ENCODE measurements around the gene RFC4. TPM values are rescaled to one million over a fixed set of nuclear protein-coding genes. Genes with fewer than 3 reads are reported as not detected.

Gene RFC4
- total RNA-seq, 4 donors from 2014 or later = 7.2 to 226 (median 10.5) TPM; not detected in 1

DNA sequence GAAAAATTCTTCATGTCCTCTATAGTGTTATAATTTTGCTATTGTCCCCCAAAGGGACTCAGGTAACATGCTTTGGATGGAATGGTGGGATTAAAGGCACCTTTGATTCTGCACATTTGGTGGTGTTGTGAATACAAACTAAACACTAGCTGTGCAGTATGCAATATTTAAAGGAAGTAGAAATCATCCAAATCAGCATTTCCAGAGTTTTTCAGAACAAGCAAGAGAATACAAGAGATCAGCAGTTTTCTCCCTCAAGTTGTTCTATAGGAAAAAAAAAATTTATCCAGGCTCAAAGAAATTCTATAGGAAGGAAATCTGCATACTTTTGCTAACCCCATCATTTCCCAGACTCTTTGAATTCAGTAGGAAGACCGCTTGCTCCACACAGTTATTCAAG is 26.0 kb upstream of the RFC4 start:
- intact Hi-C loops (cut with DNase I; ENCODE audit: low total_unique reads) (no loop called here), in situ Hi-C loops (cut with MboI; ENCODE audit: low pct_ligation_motif_present in 1 of 4, low pct_unique_long_range_greater_than_20kb in 1 of 4, low sequenced_read_pairs in 3 of 4) (loop anchor here in 1 of 4 donors (25.0 kb wide), 1 partner anchor 330 kb away; no protein-coding TSS in a partner anchor)
- no peak for DNase-seq
- H3K27me3 ChIP-seq = peaks cover 63% of the 10 kb centered on the region
- H3K4me3 ChIP-seq = no peak overlapping the region
- H3K9me3 ChIP-seq = no peaks in the 10 kb centered on the region
- 93% methylated on average over 1 of the region's 1 CpG; no CpG with 5 or more reads in 1 of the 2 donors for WGBS, 2 donors (ENCODE audit: low coverage in 1 of 2)
- TF ChIP-seq EP300 (IDR thresholded peaks at IDR 0.05; ENCODE audit: low read depth) = no peak
- TF ChIP-seq POLR2AphosphoS5 (IDR thresholded peaks at IDR 0.05) = no peak
- no peak for TF ChIP-seq POLR2A (IDR thresholded peaks at IDR 0.05)
- no peaks in the 10 kb centered on the region for H3K36me3 ChIP-seq
- H3K27ac ChIP-seq = no peak overlapping the region
- peaks cover 0 to 12% (median 5%) of the 10 kb centered on the region in 4 donors for H3K4me1 ChIP-seq

DNA sequence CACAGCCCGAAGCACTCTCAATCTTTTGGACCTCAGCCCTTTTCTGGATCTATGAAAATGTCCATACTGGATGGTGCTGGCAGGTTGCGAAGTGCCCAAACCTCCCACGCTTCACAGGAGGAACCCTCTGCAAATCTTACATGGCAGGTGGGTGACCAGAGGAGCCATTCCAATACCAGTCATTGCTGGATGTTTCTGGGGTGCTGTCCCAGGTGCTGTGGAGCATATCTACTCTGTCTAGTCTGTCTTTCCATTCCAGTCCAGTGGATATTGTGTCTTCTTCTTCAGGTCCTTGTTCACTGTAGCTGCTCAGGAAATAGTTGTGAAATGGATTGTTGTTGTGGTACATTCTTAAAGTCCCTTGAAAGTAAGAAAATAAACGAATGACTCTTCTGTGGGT is 25.5 kb upstream of the RFC4 start:
- intact Hi-C loops (cut with DNase I; ENCODE audit: low total_unique reads) (no loop called here), in situ Hi-C loops (cut with MboI; ENCODE audit: low pct_ligation_motif_present in 1 of 4, low pct_unique_long_range_greater_than_20kb in 1 of 4, low sequenced_read_pairs in 3 of 4) (loop anchor here in 1 of 4 donors (25.0 kb wide), 1 partner anchor 331 kb away; no protein-coding TSS in a partner anchor)
- WGBS, 2 donors (ENCODE audit: low coverage in 1 of 2) = 64 to 76% methylated on average over 2 to 4 of the region's 4 CpGs
- peaks cover 64% of the 10 kb centered on the region for H3K27me3 ChIP-seq
- H3K36me3 ChIP-seq = no peaks in the 10 kb centered on the region
- H3K4me1 ChIP-seq = peaks cover 0 to 14% (median 6%) of the 10 kb centered on the region in 4 donors
- no peak overlapping the region for H3K27ac ChIP-seq
- TF ChIP-seq POLR2A (IDR thresholded peaks at IDR 0.05) (no peak), EP300 (IDR thresholded peaks at IDR 0.05; ENCODE audit: low read depth) (no peak), POLR2AphosphoS5 (IDR thresholded peaks at IDR 0.05) (no peak)
- TF ChIP-seq, protein P1, sequence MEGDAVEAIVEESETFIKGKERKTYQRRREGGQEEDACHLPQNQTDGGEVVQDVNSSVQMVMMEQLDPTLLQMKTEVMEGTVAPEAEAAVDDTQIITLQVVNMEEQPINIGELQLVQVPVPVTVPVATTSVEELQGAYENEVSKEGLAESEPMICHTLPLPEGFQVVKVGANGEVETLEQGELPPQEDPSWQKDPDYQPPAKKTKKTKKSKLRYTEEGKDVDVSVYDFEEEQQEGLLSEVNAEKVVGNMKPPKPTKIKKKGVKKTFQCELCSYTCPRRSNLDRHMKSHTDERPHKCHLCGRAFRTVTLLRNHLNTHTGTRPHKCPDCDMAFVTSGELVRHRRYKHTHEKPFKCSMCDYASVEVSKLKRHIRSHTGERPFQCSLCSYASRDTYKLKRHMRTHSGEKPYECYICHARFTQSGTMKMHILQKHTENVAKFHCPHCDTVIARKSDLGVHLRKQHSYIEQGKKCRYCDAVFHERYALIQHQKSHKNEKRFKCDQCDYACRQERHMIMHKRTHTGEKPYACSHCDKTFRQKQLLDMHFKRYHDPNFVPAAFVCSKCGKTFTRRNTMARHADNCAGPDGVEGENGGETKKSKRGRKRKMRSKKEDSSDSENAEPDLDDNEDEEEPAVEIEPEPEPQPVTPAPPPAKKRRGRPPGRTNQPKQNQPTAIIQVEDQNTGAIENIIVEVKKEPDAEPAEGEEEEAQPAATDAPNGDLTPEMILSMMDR (IDR thresholded peaks at IDR 0.05) = no peak
- H3K4me3 ChIP-seq = no peak overlapping the region
- no peaks in the 10 kb centered on the region for H3K9me3 ChIP-seq
- no peak for DNase-seq

DNA sequence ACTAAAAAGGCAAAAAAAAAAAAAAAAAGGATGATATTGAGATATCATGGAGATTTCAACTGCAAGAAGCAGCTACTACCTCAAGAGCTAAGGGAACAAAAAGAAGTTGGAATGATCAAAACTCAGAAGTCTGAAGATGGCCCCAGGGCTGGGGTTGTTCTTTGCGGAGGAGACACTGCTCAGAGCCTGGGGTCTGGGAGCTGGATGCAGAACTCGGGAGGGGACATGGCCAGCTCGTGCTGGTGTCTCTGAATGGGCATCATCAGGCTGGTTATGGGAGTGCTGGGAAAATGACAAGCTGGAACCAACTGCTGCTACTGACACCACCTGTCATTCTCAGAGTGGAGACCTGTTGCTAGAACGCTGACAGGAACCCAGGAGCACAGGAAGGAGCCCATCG is 22.1 kb upstream of the RFC4 start:
- H3K27ac ChIP-seq = no peak overlapping the region
- H3K4me1 ChIP-seq = peaks cover 0 to 32% (median 12%) of the 10 kb centered on the region in 4 donors
- no peaks in the 10 kb centered on the region for H3K36me3 ChIP-seq
- no peak overlapping the region for H3K4me3 ChIP-seq
- 23 to 47% methylated on average over 3 to 5 of the region's 5 CpGs for WGBS, 2 donors (ENCODE audit: low coverage in 1 of 2)
- H3K27me3 ChIP-seq = peaks cover 86% of the 10 kb centered on the region
- no peaks in the 10 kb centered on the region for H3K9me3 ChIP-seq
- intact Hi-C loops (cut with DNase I; ENCODE audit: low total_unique reads) = no loop called here
- no peak for DNase-seq
- in situ Hi-C loops (cut with MboI; ENCODE audit: low pct_ligation_motif_present in 1 of 4, low pct_unique_long_range_greater_than_20kb in 1 of 4, low sequenced_read_pairs in 3 of 4) = loop anchor here in 1 of 4 donors (25.0 kb wide), 1 partner anchor 334 kb away; no protein-coding TSS in a partner anchor
- TF ChIP-seq, protein P1 (IDR thresholded peaks at IDR 0.05) = no peak
- no peak for TF ChIP-seq POLR2A (IDR thresholded peaks at IDR 0.05)
- no peak for TF ChIP-seq POLR2AphosphoS5 (IDR thresholded peaks at IDR 0.05)
- TF ChIP-seq EP300 (IDR thresholded peaks at IDR 0.05; ENCODE audit: low read depth) = no peak

DNA sequence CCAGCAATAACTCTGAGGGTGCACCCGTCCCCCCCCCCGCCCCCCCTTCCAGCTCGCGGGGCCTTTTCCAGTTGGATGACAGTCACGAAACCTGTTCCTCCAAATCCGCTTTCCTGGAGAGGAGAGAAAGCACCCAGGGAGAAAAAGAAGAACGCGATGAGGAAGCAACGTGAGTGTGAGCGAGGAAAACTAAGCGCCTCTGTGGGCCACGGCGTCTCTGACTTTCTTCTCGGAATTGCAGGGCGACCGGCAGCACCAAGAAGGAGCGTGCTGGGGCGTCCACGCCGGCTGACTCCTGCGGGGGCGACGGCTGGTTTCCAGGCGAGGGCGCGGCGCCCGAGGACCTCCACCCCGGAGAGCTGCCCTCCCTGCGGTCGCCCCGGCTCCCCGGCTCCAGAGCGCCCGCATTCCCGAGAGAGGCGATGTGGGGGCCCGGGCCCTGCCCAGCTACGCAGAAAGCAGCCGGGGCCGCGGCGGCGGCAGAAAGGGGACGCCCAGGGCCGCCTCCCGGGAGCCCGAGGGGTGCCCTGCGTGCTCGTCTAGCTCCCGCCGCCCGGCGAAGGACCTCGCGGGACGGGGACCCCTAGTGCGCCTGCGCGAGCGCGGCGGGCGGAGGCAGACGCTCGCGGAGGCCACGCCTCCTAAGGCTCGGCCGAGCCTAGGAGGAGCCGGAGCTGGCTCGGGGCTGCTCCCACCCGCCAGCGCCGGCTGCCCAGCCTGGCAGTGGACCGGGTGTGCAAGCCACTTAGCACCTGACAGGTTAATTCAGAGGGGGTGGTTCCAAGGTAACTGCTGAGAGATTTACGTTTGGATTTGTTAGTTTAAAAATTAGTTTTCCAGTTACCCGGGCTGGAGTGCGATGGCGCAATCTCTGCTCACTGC is 20.9 kb upstream of the RFC4 start:
- WGBS, 2 donors (ENCODE audit: low coverage in 1 of 2) = 4% methylated on average over 30 of the region's 80 CpGs; no CpG with 5 or more reads in 1 of the 2 donors
- no peaks in the 10 kb centered on the region for H3K36me3 ChIP-seq
- peak overlapping the region in 3 of 4 donors; percentile 63 to 71 (median 66) for H3K27ac ChIP-seq
- intact Hi-C loops (cut with DNase I; ENCODE audit: low total_unique reads) (no loop called here), in situ Hi-C loops (cut with MboI; ENCODE audit: low pct_ligation_motif_present in 1 of 4, low pct_unique_long_range_greater_than_20kb in 1 of 4, low sequenced_read_pairs in 3 of 4) (loop anchor here in 1 of 4 donors (25.0 kb wide), 1 partner anchor 335 kb away; no protein-coding TSS in a partner anchor)
- H3K4me3 ChIP-seq = peak overlapping the region; percentile 46 to 92 (median 73)
- peaks cover 0 to 32% (median 12%) of the 10 kb centered on the region in 4 donors for H3K4me1 ChIP-seq
- peaks cover 75% of the 10 kb centered on the region for H3K27me3 ChIP-seq
- H3K9me3 ChIP-seq = no peaks in the 10 kb centered on the region
- TF ChIP-seq POLR2A (IDR thresholded peaks at IDR 0.05) (no peak), POLR2AphosphoS5 (IDR thresholded peaks at IDR 0.05) (peak in 2 of 3 donors; percentile 36 to 63)
- TF ChIP-seq, protein P1 (IDR thresholded peaks at IDR 0.05) = no peak
- DNase-seq = peak; percentile 83

All from transverse colon (tissue), 4 donors.